GM10266 (cell line): Measurements from ENCODE around the gene ZNF514.

Experiments used
- DNase-seq: peaks from one replicate; pipeline ENCODE4 v3.0.0; 2012; ENCODE audit errors: extremely low spot score
- TF ChIP-seq, protein P1 (sequence below): IDR thresholded peaks from 2 replicates; pipeline ENCODE4 v1.5.1; 2012; ENCODE audit warnings: mild to moderate bottlenecking, low read depth; ENCODE audit not compliant: control insufficient read depth, insufficient read depth; ENCODE audit errors: missing control alignments

The ZNF514 gene

DNA sequence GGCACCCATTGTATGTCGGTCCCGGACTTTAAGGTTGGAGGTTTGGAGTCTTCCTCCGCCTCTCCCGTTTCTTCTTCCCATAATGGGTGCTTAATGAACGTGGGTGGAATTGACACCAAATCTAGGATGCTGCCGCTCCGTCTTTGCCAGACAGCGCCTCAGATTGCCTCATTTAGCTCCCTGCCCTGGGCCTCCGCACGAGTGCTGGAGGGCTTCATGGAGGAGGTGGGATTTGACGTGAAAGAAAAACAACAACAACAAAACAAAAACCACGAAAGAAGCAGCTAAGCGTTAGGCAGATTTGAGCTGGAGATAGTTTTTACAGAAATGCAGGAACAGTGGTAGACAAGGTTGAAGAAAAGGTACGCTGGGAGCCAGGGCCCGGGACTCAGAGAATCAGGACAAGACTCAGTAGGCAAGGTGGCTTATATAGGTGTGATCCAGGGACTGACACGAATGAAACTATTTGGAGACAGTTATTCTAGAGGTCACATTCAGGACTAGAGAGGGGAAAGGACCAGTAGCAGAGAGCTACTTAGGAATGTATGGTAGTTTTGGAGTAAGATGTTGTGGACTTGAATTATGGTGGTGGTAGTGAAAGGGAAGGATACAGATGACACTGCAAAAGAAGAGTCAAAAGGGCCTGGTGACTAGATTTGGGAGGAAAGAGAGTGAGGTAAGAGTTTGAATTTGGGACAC lies 6.6 kb upstream of the ZNF514 start:
- TF ChIP-seq, protein P1, sequence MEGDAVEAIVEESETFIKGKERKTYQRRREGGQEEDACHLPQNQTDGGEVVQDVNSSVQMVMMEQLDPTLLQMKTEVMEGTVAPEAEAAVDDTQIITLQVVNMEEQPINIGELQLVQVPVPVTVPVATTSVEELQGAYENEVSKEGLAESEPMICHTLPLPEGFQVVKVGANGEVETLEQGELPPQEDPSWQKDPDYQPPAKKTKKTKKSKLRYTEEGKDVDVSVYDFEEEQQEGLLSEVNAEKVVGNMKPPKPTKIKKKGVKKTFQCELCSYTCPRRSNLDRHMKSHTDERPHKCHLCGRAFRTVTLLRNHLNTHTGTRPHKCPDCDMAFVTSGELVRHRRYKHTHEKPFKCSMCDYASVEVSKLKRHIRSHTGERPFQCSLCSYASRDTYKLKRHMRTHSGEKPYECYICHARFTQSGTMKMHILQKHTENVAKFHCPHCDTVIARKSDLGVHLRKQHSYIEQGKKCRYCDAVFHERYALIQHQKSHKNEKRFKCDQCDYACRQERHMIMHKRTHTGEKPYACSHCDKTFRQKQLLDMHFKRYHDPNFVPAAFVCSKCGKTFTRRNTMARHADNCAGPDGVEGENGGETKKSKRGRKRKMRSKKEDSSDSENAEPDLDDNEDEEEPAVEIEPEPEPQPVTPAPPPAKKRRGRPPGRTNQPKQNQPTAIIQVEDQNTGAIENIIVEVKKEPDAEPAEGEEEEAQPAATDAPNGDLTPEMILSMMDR = no peak
- no peak for DNase-seq

DNA sequence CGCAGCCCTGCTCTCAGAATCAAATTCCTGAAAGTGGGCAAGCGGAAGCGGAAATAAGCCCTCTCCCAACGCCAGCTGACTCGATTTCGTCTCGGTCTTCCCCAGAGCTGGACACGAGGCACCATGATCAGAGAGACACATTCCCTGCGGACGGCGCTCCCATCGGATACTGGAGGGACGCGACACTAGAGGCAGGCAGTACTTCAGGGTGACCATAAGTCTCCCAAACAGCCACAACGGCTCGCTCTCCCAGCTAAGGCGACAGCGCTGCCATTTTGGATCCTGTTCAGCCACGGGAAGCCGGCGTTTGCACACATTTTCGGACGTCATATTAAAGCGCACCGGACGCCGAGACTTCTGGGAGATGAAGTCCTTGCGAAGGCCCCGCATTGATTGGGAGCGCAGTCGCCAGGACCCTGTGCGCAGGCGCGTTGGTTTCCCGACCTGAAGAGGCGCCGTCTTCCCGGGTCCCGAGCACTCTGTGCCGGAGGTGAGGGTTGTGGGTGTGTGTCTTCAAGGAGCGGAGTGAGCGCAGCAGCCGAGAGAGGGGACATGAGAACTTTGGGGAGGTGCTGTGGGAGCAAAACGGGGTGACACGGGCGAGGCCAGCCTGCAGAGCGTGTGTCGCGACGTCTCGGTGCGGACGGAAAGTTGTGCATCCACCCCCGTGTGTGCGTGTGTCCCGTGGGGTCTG lies 5.9 kb upstream of the ZNF514 start, which contains the start of gene ZNF2:
ZNF2 (plus strand) TSS at position 439 of the 694 bp plus-strand sequence. CDS start 10,418 bp downstream, outside the sequence.
- DNase-seq = peak; percentile 95
- TF ChIP-seq, protein P1 = no peak

DNA sequence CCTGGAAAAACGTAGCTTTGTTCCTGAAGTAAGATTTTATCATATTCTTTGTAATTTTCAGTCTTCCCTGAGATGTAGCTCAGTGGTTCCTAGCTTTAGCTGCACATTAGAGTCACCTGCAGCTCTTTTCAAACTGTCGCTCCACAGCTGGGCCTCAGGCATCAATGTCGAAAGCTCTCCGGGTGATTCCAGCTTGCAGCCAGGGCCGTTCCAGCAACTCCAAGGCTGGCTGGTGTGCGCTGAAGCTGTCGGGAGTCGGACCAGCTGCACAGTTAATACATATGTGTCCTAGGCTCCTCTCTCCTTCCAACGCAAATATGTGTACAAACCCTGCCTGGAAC lies 5.4 kb upstream of the ZNF514 start:
- no peak for DNase-seq
- TF ChIP-seq, protein P1 = no peak

DNA sequence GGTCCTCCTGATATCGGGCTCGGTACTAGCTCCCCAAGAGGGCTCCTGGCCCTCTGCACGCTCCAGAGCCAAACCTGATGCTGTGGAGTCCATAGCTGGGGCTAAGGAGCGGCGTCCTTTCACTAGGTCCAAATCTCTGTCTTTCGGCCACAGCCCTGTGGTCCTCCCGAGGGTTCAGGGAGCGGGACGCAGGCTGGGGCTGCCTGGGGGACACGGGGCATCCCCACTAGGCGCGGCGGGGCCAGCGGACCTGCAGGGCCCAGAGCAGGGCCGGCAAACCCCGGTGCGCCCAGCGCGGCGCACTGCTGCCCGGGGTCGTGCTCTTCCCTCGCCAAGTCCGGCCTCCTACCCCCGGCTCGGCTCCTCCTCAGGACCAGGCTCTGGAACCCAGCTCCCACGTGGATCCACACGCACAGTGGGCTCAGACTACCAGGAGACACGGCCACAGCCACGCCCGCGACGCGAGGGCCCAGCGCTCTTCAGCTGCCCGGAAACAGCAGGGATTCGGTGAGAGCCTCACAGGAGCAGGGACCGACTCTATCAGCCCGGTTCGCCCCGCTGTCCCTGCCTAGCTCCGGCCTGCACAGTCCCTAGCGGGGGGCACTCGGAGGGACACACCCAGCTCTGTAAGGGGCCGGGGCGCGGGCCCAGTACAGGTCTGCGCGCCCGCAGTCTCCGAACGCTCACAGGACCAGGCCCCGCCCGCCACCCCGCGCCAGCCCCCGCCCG lies 593 bp downstream of the ZNF514 start:
- peak; percentile 74 for DNase-seq

DNA sequence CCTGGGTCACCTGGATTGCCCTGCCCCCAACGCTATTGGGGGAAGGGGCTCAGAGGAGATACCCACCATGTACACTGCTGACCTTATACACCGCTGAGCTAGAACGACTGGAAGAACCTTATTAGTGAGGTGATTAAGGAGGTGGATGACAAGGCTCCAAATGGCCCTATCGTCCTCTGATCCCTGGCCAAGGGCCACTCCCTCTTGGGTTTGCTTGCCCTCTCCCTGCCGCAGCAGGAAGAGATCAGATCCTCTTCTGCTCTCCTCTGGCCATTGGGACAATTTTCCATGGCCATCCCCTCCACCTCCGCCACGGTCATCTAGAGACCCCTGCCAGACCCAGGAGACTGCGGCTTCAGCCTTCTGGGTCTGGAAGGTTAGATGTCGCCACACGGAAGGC lies 1.2 kb downstream of the ZNF514 start:
- DNase-seq = no peak
- TF ChIP-seq, protein P1 = no peak

More for the DNA sequence above, 593 bp downstream of the ZNF514 start:
- TF ChIP-seq, protein P1 = no peak

DNA sequence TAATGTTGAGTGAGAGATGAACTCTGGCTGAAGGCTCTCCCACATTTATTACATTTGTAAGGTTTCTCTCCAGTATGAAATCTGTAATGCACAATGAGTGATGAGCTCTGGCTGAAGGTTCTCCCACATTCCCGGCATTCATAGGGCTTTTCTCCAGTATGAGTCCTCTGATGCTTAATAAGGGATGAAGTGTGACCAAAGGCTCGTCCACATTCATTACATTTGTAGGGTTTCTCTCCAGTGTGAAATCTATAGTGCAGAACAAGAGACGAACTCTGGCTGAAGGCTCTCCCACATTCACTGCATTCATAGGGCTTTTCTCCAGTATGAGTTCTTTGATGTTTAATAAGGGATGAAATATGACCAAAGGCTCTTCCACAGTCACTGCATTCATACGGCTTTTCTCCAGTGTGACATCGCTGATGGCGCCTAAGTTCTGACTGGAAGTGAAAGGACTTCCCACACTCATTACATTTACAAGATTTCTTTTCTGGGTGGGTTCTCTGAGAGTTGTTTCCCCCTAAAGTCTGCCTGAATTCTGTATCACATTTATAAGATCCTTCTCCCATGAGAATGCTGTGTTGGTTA lies 10.2 kb downstream of the ZNF514 start:
- TF ChIP-seq, protein P1 = no peak

More for the DNA sequence above, 10.2 kb downstream of the ZNF514 start:
- no peak for DNase-seq
